M059J (cell line): ENCODE results near the gene LIMCH1. TPM values are rescaled to one million over a fixed set of nuclear protein-coding genes. Genes with fewer than 3 reads are reported as not detected.
A peak's percentile ranks its signal among the peaks of the same experiment; 100 is the strongest.

Source experiments
- DNase-seq: peaks from one replicate; pipeline ENCODE4 v3.0.0-alpha.2; 2012; ENCODE audit warnings: low read depth
- total RNA-seq: library from RNA; depleted of rRNA; stranded (reverse); fragments of >200 nt; shearing (Covaris generic); gene quantifications from 2 replicates; pipeline ENCODE4 v1.2.3, GENCODE V29; 2014; rRNA removed

The LIMCH1 gene
- total RNA-seq, 1 experiment from 2014 or later: 72.8 TPM

GRCh38 chr4:41727861-41728572 is 190.1 kb downstream of the LIMCH1 start:
- DNase-seq: no peak

- DNase-seq: peak; percentile 60
Observed at GRCh38 chr4:41728573-41728913, 190.6 kb downstream of the LIMCH1 start.

- no peak for DNase-seq
Observed at GRCh38 chr4:41731569-41732126, 193.7 kb downstream of the LIMCH1 start.

- peak; percentile 92 for DNase-seq
Observed at GRCh38 chr4:41734371-41734770, 196.4 kb downstream of the LIMCH1 start.

GRCh38 chr4:41737491-41737890 is 199.5 kb downstream of the LIMCH1 start:
- DNase-seq: peak; percentile 76

GRCh38 chr4:41741354-41741753 is 203.4 kb downstream of the LIMCH1 start:
- DNase-seq: no peak

GRCh38 chr4:41744572-41745291 is 206.8 kb downstream of the LIMCH1 start:
- DNase-seq: no peak

- no peak for DNase-seq
Observed at GRCh38 chr4:41745292-41746024, 207.5 kb downstream of the LIMCH1 start.

GRCh38 chr4:41746025-41746439 is 208.1 kb downstream of the LIMCH1 start:
- DNase-seq: no peak

GRCh38 chr4:41746440-41747229 is 208.7 kb downstream of the LIMCH1 start:
- no peak for DNase-seq

GRCh38 chr4:41747230-41748055 is 209.5 kb downstream of the LIMCH1 start:
- DNase-seq: no peak

GRCh38 chr4:41748074-41748570 is 210.2 kb downstream of the LIMCH1 start:
- DNase-seq: no peak

- DNase-seq: no peak
Observed at GRCh38 chr4:41748571-41749475, 210.9 kb downstream of the LIMCH1 start, which contains the start of gene PHOX2B. Gene PHOX2B (minus strand): TSS chr4:41748725. CDS start chr4:41748610, 115 bp downstream.

GRCh38 chr4:41749631-41750039 is 211.7 kb downstream of the LIMCH1 start:
- no peak for DNase-seq

Other genes starting within 250 kb of the LIMCH1 start
- not detected in 2 replicates for gene PHOX2B, start 210.6 kb downstream of the LIMCH1 start, total RNA-seq